Posterior vena cava (tissue), 2 donors: Measurements from ENCODE around the gene SCYL2. TPM values are rescaled to one million over a fixed set of nuclear protein-coding genes. Genes with fewer than 3 reads are reported as not detected.
"Not testable (repeated sequence)": the region's sequence is repeated elsewhere in the genome, so short reads cannot be mapped to it uniquely, and the experiment has no call there.

Experiments
- DNase-seq: peaks from one replicate; pipeline ENCODE4 v3.0.0-alpha.2; 2020; ENCODE audit warnings: low spot score
- intact Hi-C, 2 donors: fragments of 100-400 bp; cut with DNase I; formaldehyde crosslinking; loops; one replicate each; pipeline versions ENCODE4 v1.14.1 to v1.14.2; 2022 to 2023
- long read RNA-seq, 2 donors: library from polyadenylated mRNA; unstranded; transcript quantifications; one replicate each; pipeline ENCODE4 v2.0.0, GENCODE V29; 2020 to 2021
- total RNA-seq, 2 donors: library from RNA; stranded (reverse); fragmentation: NEBNext Ultra II Directional; extraction: Animal tissue kit (Norgen Biotek cat#: 25700); gene quantifications; one replicate each; pipeline ENCODE4 v1.2.1, GENCODE V29; 2021
- donor health status: DM: yes; HTN: yes; CAD: no.
- donor health status: DM: yes; HTN: yes; CAD: no.

Gene SCYL2
- 10 to 100 TPM; 40.4 to 55.1 TPM for total RNA-seq
- long read RNA-seq, donor 1, partial matches to known transcripts, result 1 of 9 reads
- long read RNA-seq, donor 1, other reads (novel, unspliced or antisense), result 7 of 9 reads
- long read RNA-seq, donor 2, partial matches to known transcripts, result 9 of 13 reads
- long read RNA-seq, donor 2, other reads (novel, unspliced or antisense), result 4 of 13 reads

DNA sequence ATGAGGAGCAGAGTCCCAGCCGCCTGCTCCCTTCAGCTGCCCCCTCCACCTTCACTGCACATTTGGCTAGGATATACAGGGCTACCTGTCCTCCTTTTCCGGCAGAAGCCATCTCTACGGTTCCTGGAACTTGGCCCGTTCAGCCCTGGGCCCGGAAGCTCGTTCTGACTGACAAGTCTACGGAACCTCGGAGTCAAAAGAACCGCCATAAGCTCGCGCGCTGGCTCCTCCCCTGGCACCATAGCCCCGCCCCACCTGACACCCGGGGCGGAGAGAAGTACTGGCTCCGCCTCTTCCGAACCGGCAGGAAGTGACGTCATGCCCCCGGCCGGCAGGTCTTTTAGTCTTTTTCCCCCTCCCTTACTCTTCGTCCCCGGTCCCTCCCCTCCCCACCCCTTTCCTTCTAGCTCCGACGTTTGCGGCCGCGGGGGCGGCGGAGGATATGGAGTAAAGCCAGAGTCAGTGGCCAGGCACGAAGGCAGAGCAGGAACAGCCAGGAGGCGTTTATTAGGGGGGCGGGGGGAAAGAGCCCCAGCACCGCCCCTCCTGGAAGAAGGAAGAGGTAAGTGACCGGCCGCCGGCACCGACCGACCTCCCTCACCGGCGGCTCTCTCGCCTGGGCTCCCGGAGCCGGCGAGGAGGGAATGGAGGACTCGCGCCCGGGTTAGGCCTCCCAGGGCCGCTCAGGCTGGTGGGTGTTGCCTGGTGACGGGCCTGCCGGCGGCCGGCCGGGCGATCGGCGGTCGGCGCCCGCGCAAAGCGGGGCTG, at the start of gene SCYL2, which contains the start of gene DEPDC4:
Gene SCYL2, plus strand, starts transcription at position 343 of the 768 bp plus-strand sequence. CDS start 15,794 bp downstream, outside the sequence.
Gene DEPDC4, minus strand, starts transcription at position 245 of the 768 bp plus-strand sequence. Its CDS starts 3 bp downstream, at position 242.
- DNase-seq, result peak; percentile 99
- intact Hi-C loops, result no loop called here

GRCh38 chr12:100219328-100220109, 47.5 kb upstream of the SCYL2 start:
- intact Hi-C loops, result loop anchor here in 1 of 2 donors (10.0 kb wide), 1 partner anchor 145 kb away; no protein-coding TSS in a partner anchor
- DNase-seq, result no peak

- intact Hi-C loops, result no loop called here
- DNase-seq, result no peak
Measured at GRCh38 chr12:100221523-100221922, 45.5 kb upstream of the SCYL2 start.

- intact Hi-C loops, DNase-seq: not testable (repeated sequence)
Measured at GRCh38 chr12:100222173-100222572, 44.8 kb upstream of the SCYL2 start.

GRCh38 chr12:100225491-100225890, 41.5 kb upstream of the SCYL2 start:
- DNase-seq, result no peak

GRCh38 chr12:100229036-100229635, 37.8 kb upstream of the SCYL2 start:
- intact Hi-C loops, result no loop called here
- no peak for DNase-seq

More at GRCh38 chr12:100225491-100225890, 41.5 kb upstream of the SCYL2 start:
- intact Hi-C loops, result no loop called here

DNA sequence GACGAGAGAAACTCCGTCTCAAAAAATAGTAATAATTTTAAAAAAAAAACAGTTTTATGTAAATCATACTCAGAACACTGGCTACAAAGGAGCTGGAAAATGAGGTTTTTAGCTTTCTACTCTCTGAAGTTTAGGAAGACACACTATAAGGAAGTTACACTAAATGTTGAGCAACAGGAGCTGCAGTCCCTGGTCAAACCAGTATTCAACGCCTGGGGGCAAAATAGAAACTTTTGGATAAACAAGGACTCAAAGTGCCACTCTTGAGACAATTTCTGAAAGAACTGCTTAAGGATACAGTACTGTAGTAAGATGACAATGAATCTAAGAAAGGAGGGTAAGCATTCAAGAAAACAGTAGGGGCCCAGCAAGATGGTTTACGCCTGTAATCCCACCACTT, 37.1 kb upstream of the SCYL2 start:
- intact Hi-C loops, result loop anchor here in 1 of 2 donors (10.0 kb wide), 1 partner anchor 325 kb away; no protein-coding TSS in a partner anchor
- DNase-seq, result no peak

DNA sequence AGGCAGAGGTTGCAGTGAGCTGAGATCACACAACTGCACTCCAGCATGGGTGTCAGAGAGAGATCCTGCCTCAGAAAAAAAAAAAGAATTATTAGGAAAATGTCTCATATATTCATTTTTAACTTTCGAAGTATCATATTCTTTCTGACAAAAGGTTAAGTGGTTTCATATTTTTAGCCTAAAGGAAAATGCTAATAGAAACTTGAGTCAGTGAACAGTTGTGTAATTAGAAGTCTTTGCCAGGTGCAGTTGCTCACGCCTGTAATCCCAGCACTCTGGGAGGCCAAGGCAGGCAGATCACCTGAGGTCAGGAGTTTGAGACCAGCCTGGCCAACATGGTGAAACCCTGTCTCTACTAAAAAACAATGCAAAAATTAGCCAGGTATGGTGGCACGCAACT, 35.1 kb upstream of the SCYL2 start:
- intact Hi-C loops, result loop anchor here in 1 of 2 donors (10.0 kb wide), 1 partner anchor 323 kb away; no protein-coding TSS in a partner anchor
- not testable (repeated sequence) for DNase-seq

DNA sequence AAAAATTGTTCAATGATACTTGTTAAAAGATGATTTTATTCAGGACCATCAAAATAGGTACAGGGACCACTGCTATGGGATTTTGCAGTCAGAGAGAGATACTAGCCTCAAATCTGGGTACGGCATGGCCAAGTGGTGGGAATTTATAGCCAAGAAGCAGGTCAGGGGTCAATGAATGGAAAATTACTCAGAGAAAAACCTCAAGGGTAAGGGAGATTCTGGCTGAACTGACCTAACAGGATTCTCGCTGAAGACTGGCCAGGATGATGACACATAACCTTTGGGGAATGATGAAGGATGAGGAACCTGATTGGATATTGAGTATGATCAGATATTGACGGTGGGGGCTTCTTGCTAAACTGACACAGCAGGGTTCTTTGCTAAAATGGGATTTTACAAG, 32.8 kb upstream of the SCYL2 start:
- DNase-seq, result no peak
- intact Hi-C loops, result loop anchor here in 1 of 2 donors (10.0 kb wide), 1 partner anchor 321 kb away; no protein-coding TSS in a partner anchor

GRCh38 chr12:100234591-100235304, 32.2 kb upstream of the SCYL2 start:
- intact Hi-C loops, result loop anchor here in 1 of 2 donors (10.0 kb wide), 1 partner anchor 320 kb away; no protein-coding TSS in a partner anchor
- no peak for DNase-seq

DNA sequence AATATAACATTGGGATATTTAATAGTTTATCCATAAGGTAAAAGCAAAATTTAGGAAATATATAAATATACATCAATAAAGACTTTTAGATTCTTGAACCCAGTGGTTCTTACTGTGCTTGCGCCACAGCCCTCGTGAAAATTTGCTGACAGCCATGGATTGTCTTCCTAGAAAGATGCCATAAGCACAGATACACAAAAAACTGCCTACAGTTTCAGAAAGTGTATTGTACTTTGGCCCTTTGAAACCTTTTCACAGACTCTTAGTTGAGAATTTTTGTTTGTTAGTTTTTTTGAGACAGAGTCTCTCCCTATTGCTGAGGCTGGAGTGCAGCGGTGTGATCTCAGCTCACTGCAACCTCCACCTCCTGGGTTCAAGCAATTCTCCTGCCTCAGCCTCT, 28.2 kb upstream of the SCYL2 start:
- intact Hi-C loops, result loop anchor here in 1 of 2 donors (10.0 kb wide), 1 partner anchor 316 kb away; no protein-coding TSS in a partner anchor
- DNase-seq, result no peak

DNA sequence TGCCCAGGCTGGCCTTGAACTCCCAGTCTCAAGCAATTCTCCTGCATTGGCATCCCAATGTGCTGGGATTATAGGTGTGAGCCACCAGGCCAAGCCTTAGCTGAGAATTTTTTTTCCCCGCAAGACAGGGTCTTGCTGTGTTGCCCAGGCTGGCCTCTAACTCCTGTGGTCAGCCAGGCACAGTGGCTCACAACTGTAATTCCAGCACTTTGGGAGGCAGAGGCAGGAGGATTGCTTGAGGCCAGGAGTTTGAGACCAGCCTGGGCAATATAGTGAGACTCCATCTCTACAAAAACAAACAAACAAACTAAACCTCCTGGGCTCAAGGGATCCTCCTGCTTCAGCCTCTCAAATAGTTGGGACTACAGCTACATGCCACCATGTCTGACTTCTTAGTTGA, 27.4 kb upstream of the SCYL2 start:
- intact Hi-C loops, result loop anchor here in 1 of 2 donors (10.0 kb wide), 1 partner anchor 315 kb away; no protein-coding TSS in a partner anchor

GRCh38 chr12:100243137-100243536, 23.8 kb upstream of the SCYL2 start:
- intact Hi-C loops, result loop anchor here in 1 of 2 donors (5.0 kb wide), 1 partner anchor 691 kb away; no protein-coding TSS in a partner anchor
- no peak for DNase-seq

More for the DNA sequence above, 27.4 kb upstream of the SCYL2 start:
- no peak for DNase-seq

- intact Hi-C loops, result no loop called here
- DNase-seq, result no peak
Measured at GRCh38 chr12:100247765-100248164, 19.2 kb upstream of the SCYL2 start.

GRCh38 chr12:100248886-100249285, 18.1 kb upstream of the SCYL2 start:
- no peak for DNase-seq
- intact Hi-C loops, result no loop called here

- intact Hi-C loops, result no loop called here
Measured at GRCh38 chr12:100249941-100250340, 17.0 kb upstream of the SCYL2 start.

DNA sequence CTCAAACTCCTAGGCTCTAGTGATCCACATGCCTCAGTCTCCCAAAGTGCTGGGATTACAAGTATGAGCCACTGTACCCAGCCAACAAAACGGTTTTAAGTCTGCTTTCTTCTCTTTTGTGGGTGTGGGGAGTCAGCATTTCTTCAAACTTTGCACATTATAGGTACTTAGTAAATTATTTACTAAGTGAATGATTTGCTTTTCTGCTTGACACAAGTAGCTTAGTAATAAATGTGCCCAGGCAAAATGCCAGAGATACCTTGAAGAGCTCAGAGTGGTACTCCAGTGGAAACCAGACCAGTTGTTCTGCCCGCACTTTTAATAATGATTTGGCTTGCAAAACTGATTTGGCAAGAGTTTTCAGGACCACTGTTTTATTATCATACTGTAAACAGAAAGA, 15.1 kb upstream of the SCYL2 start:
- intact Hi-C loops, result no loop called here
- no peak for DNase-seq

More at GRCh38 chr12:100249941-100250340, 17.0 kb upstream of the SCYL2 start:
- DNase-seq, result no peak

DNA sequence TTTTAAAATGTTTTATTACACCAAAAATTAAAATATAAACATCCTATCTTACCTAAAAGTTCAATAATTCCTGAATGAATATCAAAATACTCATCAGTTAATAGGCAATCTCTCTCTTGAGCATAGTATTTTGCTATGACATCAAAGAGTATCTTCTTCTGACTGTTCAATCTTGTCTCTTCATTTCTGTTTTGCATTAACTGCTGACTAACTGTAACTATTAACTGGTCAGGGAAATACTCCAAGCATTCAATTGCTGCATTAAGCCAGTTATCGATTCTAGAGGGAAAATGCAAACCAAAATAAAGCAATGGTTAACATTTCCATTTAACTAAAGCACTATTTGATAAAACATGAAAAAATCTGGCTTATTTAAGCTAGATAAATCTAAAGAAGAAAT, 13.5 kb upstream of the SCYL2 start:
- no peak for DNase-seq
- intact Hi-C loops, result no loop called here
